ENCODE data around the gene AMACR.

- TF ChIP-seq ZNF274 (IDR thresholded peaks at IDR 0.05; ENCODE audit: low read depth, low read length) (no peak), YY1 (IDR thresholded peaks at IDR 0.05; ENCODE audit: insufficient read depth, insufficient read length) (no peak), SUZ12 (IDR thresholded peaks at IDR 0.05; ENCODE audit: extremely low read depth, insufficient read depth, insufficient read length) (no peak)
These were observed 69.9 kb downstream of the AMACR start for GRCh38 chr5:33937707-33938506.
